ENCODE measurements around the gene TBC1D2. TPM values are rescaled to one million over a fixed set of nuclear protein-coding genes. Genes with fewer than 3 reads are reported as not detected.

TBC1D2 gene
- total and polyA plus RNA-seq, 2 of the 13 experiments (the other 11 are each of a cell fraction or from before 2014, with no cell fraction given): 2.0 to 2.8 TPM

GRCh38 chr9:98291820-98292219, 36.4 kb upstream of the TBC1D2 start:
- Histone ChIP-seq H3K4me3 (replicated peaks in 1 of 3; ENCODE audit: insufficient read depth in 1 of 3, low read depth in 2 of 3, low read length in 3 of 3) (no peak overlapping the region), H2AFZ (ENCODE audit: low read length) (no peak overlapping the region), H3K4me1 (ENCODE audit: insufficient read depth, low read length) (peaks cover 15% of the 10 kb centered on the region), H3K36me3 (replicated peaks in 1 of 2; ENCODE audit: control insufficient read depth in 1 of 2, insufficient read depth in 2 of 2, low read length in 2 of 2) (no peaks in the 10 kb centered on the region), H3K79me2 (ENCODE audit: insufficient read depth, low read length) (no peaks in the 10 kb centered on the region), H3K9ac (ENCODE audit: insufficient read depth, low read depth, low read length) (no peak overlapping the region), H3K4me2 (ENCODE audit: low read depth, low read length) (no peak overlapping the region), H3K9me3 (ENCODE audit: low read length) (no peaks in the 10 kb centered on the region), H4K20me1 (ENCODE audit: insufficient read depth, low read length) (no peaks in the 10 kb centered on the region), H3K27ac (ENCODE audit: extremely low read length, insufficient read depth, low read length) (no peak overlapping the region), H3K27me3 (ENCODE audit: control insufficient read depth in 1 of 2, insufficient read depth in 2 of 2, low read length in 2 of 2) (peaks cover 3 to 16% of the 10 kb centered on the region in 2 experiments; a peak in 3 of 5 replicates)
- BruUV-seq (replicated peaks): no TSS peak
- ChIA-PET POLR2A (no interaction called here), CTCF (ENCODE audit: low intra/inter-chr PET ratio, low total read pairs) (no interaction called here)
- in situ Hi-C loops (cut with HindIII; ENCODE audit: extremely low pct_ligation_motif_present, low pct_unique_long_range_greater_than_20kb): no loop called here
- 33% methylated on average over 3 of the region's 5 CpGs for WGBS (ENCODE audit: low lambda C conversion rate)
- ATAC-seq: no peak
- FAIRE-seq: no peak
- TF ChIP-seq, protein P1, sequence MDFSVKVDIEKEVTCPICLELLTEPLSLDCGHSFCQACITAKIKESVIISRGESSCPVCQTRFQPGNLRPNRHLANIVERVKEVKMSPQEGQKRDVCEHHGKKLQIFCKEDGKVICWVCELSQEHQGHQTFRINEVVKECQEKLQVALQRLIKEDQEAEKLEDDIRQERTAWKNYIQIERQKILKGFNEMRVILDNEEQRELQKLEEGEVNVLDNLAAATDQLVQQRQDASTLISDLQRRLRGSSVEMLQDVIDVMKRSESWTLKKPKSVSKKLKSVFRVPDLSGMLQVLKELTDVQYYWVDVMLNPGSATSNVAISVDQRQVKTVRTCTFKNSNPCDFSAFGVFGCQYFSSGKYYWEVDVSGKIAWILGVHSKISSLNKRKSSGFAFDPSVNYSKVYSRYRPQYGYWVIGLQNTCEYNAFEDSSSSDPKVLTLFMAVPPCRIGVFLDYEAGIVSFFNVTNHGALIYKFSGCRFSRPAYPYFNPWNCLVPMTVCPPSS (IDR thresholded peaks at IDR 0.05): no peak
- no peak for DNase-seq (ENCODE audit: low spot score)
- intact Hi-C loops (cut with micrococcal nuclease; ENCODE audit: unreplicated experiment): no loop called here

GRCh38 chr9:98290411-98290810, 35.0 kb upstream of the TBC1D2 start:
- POLR2A ChIA-PET: no interaction called here
- intact Hi-C loops (cut with micrococcal nuclease; ENCODE audit: unreplicated experiment): no loop called here
- TF ChIP-seq ZNF407 (CRISPR knock-in tag; IDR thresholded peaks at IDR 0.05; ENCODE audit: not compliant biosample characterization) (no peak), ZNF564 (CRISPR knock-in tag; IDR thresholded peaks at IDR 0.05) (no peak), HNRNPUL1 (IDR thresholded peaks at IDR 0.05; ENCODE audit: low read depth, low read length) (no peak), POGZ (CRISPR knock-in tag; IDR thresholded peaks at IDR 0.05) (no peak), NRL (CRISPR knock-in tag; IDR thresholded peaks at IDR 0.05; ENCODE audit: borderline replicate concordance) (no peak)
- Histone ChIP-seq H4K20me1 (ENCODE audit: insufficient read depth, low read length) (no peaks in the 10 kb centered on the region), H3K9me3 (ENCODE audit: low read length) (no peaks in the 10 kb centered on the region), H3K4me3 (replicated peaks in 1 of 3; ENCODE audit: insufficient read depth in 1 of 3, low read depth in 2 of 3, low read length in 3 of 3) (no peak overlapping the region), H3K79me2 (ENCODE audit: insufficient read depth, low read length) (no peaks in the 10 kb centered on the region), H3K9ac (ENCODE audit: insufficient read depth, low read depth, low read length) (no peak overlapping the region), H2AFZ (ENCODE audit: low read length) (no peak overlapping the region), H3K27me3 (ENCODE audit: control insufficient read depth in 1 of 2, insufficient read depth in 2 of 2, low read length in 2 of 2) (peaks cover 3 to 25% of the 10 kb centered on the region in 2 experiments; a peak in 3 of 5 replicates), H3K27ac (ENCODE audit: extremely low read length, insufficient read depth, low read length) (no peak overlapping the region), H3K4me1 (ENCODE audit: insufficient read depth, low read length) (peaks cover 15% of the 10 kb centered on the region), H3K4me2 (ENCODE audit: low read depth, low read length) (no peak overlapping the region), H3K36me3 (replicated peaks in 1 of 2; ENCODE audit: control insufficient read depth in 1 of 2, insufficient read depth in 2 of 2, low read length in 2 of 2) (no peaks in the 10 kb centered on the region)
- WGBS (ENCODE audit: low lambda C conversion rate): 68% methylated on average over 18 of the region's 18 CpGs
- in situ Hi-C loops (cut with HindIII; ENCODE audit: extremely low pct_ligation_motif_present, low pct_unique_long_range_greater_than_20kb): no loop called here
- BruUV-seq (replicated peaks): no TSS peak
- FAIRE-seq (no peak), DNase-seq (ENCODE audit: low spot score) (no peak), ATAC-seq (no peak)
- CTCF ChIA-PET (ENCODE audit: low intra/inter-chr PET ratio, low total read pairs): no interaction called here

Data from HepG2 (cell line).